Activated CD4-positive, CD25-positive, alpha-beta regulatory T cell (primary cell): ENCODE measurements around the gene PDGFRB.

Experiments
- DNase-seq, 4 experiments: peaks; one replicate each; lab custom pipeline; 2025; lab: John Stamatoyannopoulos, UW

PDGFRB gene

GRCh38 chr5:150181766-150182545 is 26.3 kb upstream of the PDGFRB start:
- DNase-seq: no peak

GRCh38 chr5:150181027-150181426 is 25.4 kb upstream of the PDGFRB start:
- no peak for DNase-seq

GRCh38 chr5:150180241-150181026 is 24.8 kb upstream of the PDGFRB start:
- no peak for DNase-seq

GRCh38 chr5:150179019-150179620 is 23.5 kb upstream of the PDGFRB start:
- no peak for DNase-seq

- DNase-seq: no peak
Observed at GRCh38 chr5:150178262-150178661, 22.6 kb upstream of the PDGFRB start.

- DNase-seq: no peak
Observed at GRCh38 chr5:150177721-150178120, 22.1 kb upstream of the PDGFRB start.

- DNase-seq: no peak
Observed at GRCh38 chr5:150176745-150177477, 21.3 kb upstream of the PDGFRB start.

GRCh38 chr5:150175536-150175935 is 19.9 kb upstream of the PDGFRB start:
- no peak for DNase-seq

GRCh38 chr5:150175076-150175475 is 19.4 kb upstream of the PDGFRB start:
- no peak for DNase-seq

GRCh38 chr5:150174285-150174684 is 18.6 kb upstream of the PDGFRB start:
- no peak for DNase-seq

GRCh38 chr5:150173161-150173560 is 17.5 kb upstream of the PDGFRB start:
- DNase-seq: no peak

- no peak for DNase-seq
Observed at GRCh38 chr5:150172556-150172955, 16.9 kb upstream of the PDGFRB start.

- DNase-seq: no peak
Observed at GRCh38 chr5:150172145-150172544, 16.5 kb upstream of the PDGFRB start.

- no peak for DNase-seq
Observed at GRCh38 chr5:150168864-150169263, 13.2 kb upstream of the PDGFRB start.

- DNase-seq: no peak
Observed at GRCh38 chr5:150167908-150168307, 12.3 kb upstream of the PDGFRB start.

- no peak for DNase-seq
Observed at GRCh38 chr5:150167512-150167850, 11.8 kb upstream of the PDGFRB start.

GRCh38 chr5:150166650-150167511 is 11.2 kb upstream of the PDGFRB start, which contains the start of gene CDX1:
Gene CDX1 (plus strand): TSS chr5:150166778. CDS start chr5:150166877, 99 bp downstream.
- no peak for DNase-seq

GRCh38 chr5:150166037-150166649 is 10.5 kb upstream of the PDGFRB start:
- no peak for DNase-seq

GRCh38 chr5:150164211-150164980 is 8.8 kb upstream of the PDGFRB start:
- no peak for DNase-seq

GRCh38 chr5:150163547-150164059 is 8.0 kb upstream of the PDGFRB start:
- DNase-seq: no peak
